SKM-1 treated with dmso at 0.1 percent for 144 hours (cell line): ENCODE measurements around the gene CFAP77.

Source experiments
- DNase-seq: peaks from one replicate; lab custom pipeline; 2025; ENCODE audit not compliant: unreplicated experiment; lab: John Stamatoyannopoulos, UW

The CFAP77 gene

GRCh38 chr9:132514011-132514744 is 104.2 kb downstream of the CFAP77 start:
- no peak for DNase-seq

- DNase-seq: no peak
These were observed 104.8 kb downstream of the CFAP77 start for GRCh38 chr9:132514821-132515220.

GRCh38 chr9:132516301-132516700 is 106.3 kb downstream of the CFAP77 start:
- no peak for DNase-seq

DNA sequence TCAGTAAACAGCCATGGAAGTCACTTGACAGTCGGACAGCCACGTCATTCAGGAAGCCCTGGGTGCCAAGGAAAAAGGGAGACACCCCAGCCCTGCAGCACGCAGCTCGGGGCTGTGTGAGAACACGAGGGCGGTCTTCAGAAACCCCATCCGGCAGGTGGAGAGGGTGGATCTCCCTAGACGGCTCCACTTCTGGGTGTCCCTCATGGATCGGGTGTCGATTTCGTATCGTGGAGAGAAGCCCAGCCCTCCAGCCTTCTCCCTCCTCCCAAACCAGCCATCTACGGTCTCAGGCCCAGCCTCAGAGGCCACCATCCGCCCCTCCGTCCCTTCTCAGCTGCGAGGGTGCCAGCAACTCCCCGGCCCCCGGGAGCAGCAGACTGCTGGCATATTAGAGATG is 106.9 kb downstream of the CFAP77 start:
- DNase-seq: no peak

DNA sequence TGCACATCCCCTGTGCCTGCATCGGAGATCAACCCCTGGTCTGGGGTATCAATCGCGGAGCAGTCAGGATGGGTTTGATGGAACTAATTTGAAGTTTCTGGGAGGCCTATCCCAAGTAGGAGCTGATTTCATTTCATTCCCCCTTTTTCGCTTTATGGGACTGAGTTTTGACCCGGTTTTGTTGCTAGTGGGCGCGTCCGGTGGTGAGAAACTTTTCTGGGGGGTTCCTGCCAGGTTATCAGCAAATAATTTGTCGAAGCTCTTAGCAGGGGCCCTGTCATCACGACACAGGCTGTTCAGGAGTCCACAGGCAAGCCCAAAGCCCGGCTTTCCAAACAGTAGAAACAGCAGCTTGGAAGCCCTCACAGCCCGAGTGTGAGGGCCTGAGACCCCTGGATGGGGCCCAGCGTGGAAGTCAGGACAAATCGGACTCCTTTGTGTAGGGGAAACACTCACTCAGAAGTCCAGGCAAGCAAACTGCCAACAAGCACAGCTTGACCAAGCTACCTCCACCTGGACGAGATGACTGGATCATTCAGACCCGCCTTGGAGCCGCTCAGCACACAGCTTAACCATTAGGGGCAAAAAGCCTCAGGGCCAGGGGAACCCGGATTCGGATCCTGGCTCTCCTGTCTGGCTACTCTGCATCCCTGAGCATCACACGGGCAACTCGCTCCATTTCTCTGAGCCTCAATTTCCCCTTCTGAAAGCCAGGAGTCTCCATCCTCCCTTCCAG is 108.0 kb downstream of the CFAP77 start:
- no peak for DNase-seq

- DNase-seq: no peak
These were observed 108.6 kb downstream of the CFAP77 start for GRCh38 chr9:132518626-132519025.

GRCh38 chr9:132519033-132519432 is 109.0 kb downstream of the CFAP77 start:
- DNase-seq: no peak

GRCh38 chr9:132520612-132521011 is 110.6 kb downstream of the CFAP77 start:
- no peak for DNase-seq

DNA sequence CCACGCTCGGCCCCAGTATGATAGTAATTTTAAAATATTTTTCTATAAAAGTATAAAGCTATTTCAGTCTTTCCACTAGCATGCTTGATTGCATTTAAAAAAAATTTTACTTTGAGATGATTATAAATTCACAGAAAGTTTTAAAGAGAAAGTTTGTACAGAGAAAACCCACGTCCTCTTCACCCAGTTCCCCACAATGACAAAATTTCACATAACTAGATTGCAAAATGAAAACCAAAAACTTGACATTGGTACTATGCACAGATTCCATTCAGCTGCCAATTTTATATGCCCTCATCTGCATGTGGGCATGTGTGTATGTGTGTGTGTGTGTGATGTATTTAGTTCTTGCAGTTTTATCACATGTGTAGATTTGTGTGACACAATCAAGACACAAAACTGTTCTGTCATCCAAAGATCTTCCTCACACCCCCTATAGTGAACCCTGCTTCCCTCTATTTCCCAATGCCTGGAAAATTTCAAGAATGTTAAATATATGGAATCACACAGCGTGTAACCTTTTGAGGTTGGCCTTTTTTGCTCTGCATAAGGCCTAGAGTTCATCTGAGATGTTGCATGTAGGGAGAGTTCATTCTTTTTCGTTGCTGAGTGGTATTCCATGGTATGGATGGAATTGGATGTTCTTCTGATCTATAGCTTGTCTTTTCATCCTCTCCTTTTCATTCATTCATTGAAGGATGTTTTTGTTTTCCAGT is 115.5 kb downstream of the CFAP77 start:
- DNase-seq: no peak

- no peak for DNase-seq
These were observed 121.2 kb downstream of the CFAP77 start for GRCh38 chr9:132531195-132531594.

DNA sequence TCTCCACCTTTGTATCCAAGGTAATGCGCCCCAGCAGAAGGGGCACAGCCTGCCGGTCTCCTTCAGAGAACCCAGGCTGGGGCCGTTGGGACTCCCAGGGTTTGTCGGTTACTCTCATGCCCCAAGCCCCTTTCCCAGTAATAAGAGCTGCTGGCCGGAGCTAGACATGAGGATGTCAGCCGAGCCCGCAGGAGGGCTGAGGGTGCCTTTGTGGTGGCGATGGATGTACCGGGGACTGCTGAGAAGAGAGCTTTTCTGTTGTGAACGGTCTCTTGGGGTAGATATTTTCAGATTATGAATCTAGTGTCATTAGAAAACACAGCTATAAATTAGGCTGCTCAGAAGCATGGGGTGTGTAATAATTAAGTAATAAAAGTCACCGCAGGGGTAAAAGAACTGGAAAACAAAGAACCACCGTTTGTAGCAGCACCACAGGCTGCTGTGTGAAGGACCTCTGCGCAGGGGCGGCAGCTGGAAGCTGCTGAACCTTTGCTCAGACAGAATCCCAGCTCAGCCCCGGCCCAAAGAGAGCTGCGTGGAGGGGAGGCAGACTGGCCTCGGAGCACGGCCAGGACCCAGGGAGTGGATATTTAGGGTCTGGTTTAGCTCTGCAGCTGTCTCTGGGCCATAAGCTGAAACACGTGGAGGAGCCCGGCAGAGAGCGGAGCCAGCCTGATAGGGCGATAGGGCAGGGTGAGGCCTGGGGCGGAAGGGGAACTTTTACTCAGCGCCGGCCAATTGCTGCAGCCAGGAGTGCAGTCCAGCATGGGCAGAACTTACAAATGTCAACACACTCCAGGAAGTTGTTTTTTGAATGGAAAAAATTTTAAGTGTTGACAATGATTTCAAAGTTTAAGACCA is 121.9 kb downstream of the CFAP77 start:
- DNase-seq: no peak

GRCh38 chr9:132534832-132535231 is 124.8 kb downstream of the CFAP77 start:
- DNase-seq: no peak

DNA sequence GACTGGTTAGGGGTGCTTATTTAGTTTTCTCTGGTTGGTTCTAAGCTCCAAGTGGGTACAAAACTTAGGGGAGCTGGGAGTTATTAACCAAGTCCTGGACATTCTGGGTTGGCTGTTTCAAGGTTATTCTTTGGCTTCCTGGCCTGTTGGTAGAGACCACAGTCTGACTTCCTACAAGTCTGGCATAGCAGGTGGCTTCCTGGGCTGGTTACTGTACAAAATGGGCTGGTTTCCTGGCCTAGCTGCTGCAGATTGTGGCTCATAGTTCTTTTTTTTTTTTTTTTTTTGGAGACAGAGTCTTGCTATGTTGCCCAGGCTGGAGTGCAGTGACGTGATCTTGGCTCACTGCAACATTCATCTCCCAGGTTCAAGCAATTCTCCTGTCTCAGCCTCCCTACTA is 126.1 kb downstream of the CFAP77 start:
- no peak for DNase-seq

DNA sequence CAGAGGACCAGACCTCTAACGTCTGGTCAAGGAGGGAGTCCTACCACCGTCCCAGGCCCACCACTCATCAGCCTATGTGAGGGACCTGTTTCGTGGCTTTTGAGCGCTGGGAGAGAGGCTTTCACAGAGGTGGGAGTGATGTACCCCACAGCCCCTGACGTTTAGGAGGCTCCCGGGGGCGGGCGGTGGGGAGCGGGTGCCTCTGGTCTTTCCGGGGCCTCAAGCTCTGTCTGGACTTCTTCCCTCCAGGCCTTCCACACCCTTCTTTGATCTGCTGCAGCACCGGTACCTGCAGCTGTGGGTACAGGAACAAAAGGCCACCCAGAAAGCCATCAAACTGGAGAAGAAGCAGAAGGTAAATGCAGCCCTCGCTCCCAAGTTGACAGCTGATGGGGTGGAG is 127.3 kb downstream of the CFAP77 start:
- no peak for DNase-seq

GRCh38 chr9:132538071-132538470 is 128.1 kb downstream of the CFAP77 start:
- DNase-seq: no peak

GRCh38 chr9:132539096-132539495 is 129.1 kb downstream of the CFAP77 start:
- no peak for DNase-seq

- DNase-seq: no peak
These were observed 131.0 kb downstream of the CFAP77 start for GRCh38 chr9:132541051-132541450.

GRCh38 chr9:132541870-132542830 is 132.1 kb downstream of the CFAP77 start:
- DNase-seq: no peak

GRCh38 chr9:132543251-132543650 is 133.2 kb downstream of the CFAP77 start:
- no peak for DNase-seq

GRCh38 chr9:132543960-132544359 is 133.9 kb downstream of the CFAP77 start:
- DNase-seq: no peak
